OCI-LY7 (cell line): ENCODE results near the gene PRKD1. TPM values are rescaled to one million over a fixed set of nuclear protein-coding genes. Genes with fewer than 3 reads are reported as not detected.
A peak's percentile ranks its signal among the peaks of the same experiment; 100 is the strongest.
"Not testable (repeated sequence)": the region's sequence is repeated elsewhere in the genome, so short reads cannot be mapped to it uniquely, and the experiment has no call there.

Experiments used
- BruUV-seq: library from RNA; stranded (reverse); fragments of 400-500 nt; replicated peaks from 2 replicates; lab custom pipeline; 2021; lab: Mats Ljungman, UMichigan
- CTCF ChIA-PET: fragments of 300-600 bp; sonication (Branson Sonifier 250); formaldehyde crosslinking; loops from one replicate; lab custom pipeline; 2022; ENCODE audit warnings: antibody characterized with exemption; ENCODE audit not compliant: unreplicated experiment; lab: Charles Lee
- POLR2A ChIA-PET: fragments of 300-600 bp; sonication (Branson Sonifier 250); formaldehyde crosslinking; loops from one replicate; lab custom pipeline; 2022; ENCODE audit warnings: antibody characterized with exemption; lab: Charles Lee
- DNase-seq: peaks from one replicate; pipeline ENCODE4 v3.0.0-alpha.2; 2015; ENCODE audit warnings: low spot score
- H2AFZ ChIP-seq: fragments of 200-600 bp; sonication (generic), shearing (Covaris generic); 2 replicates; pipeline ENCODE4 v1.6.1; 2014; ENCODE audit warnings: mild to moderate bottlenecking, antibody characterized with exemption, low read length, moderate library complexity
- H3K27ac ChIP-seq: fragments of 200-600 bp; sonication (generic); 2 replicates; pipeline ENCODE4 v1.5.1; 2014; ENCODE audit warnings: mixed run types, low read depth, mild to moderate bottlenecking, moderate library complexity, low read length, inconsistent platforms; ENCODE audit not compliant: poor library complexity, severe bottlenecking
- H3K36me3 ChIP-seq: fragments of 200-600 bp; sonication (generic); 2 replicates; pipeline ENCODE4 v1.6.1; 2014; ENCODE audit warnings: mild to moderate bottlenecking, antibody characterized with exemption, low read length, moderate library complexity, mixed read lengths; ENCODE audit not compliant: insufficient read depth
- H3K4me1 ChIP-seq: fragments of 200-600 bp; sonication (generic); 2 replicates; pipeline ENCODE4 v1.5.1; 2014; ENCODE audit warnings: mild to moderate bottlenecking, low read length; ENCODE audit not compliant: insufficient read depth, poor library complexity, severe bottlenecking
- H3K4me2 ChIP-seq: fragments of 200-600 bp; sonication (generic); 2 replicates; pipeline ENCODE4 v1.6.1; 2014; ENCODE audit warnings: mild to moderate bottlenecking, low read length
- H3K4me3 ChIP-seq: fragments of 200-600 bp; sonication (generic); 2 replicates; pipeline ENCODE4 v1.5.1; 2014; ENCODE audit warnings: mild to moderate bottlenecking, low read depth, low read length; ENCODE audit not compliant: poor library complexity, severe bottlenecking
- H3K79me2 ChIP-seq: fragments of 200-600 bp; sonication (generic); 2 replicates; pipeline ENCODE4 v1.6.1; 2016; ENCODE audit warnings: low read depth, mild to moderate bottlenecking, low read length, moderate library complexity, mixed read lengths; ENCODE audit not compliant: insufficient read depth
- H3K9me2 ChIP-seq: fragments of 200-600 bp; sonication (generic); 2 replicates; pipeline ENCODE4 v1.6.1; 2016; ENCODE audit warnings: mild to moderate bottlenecking, low read length, mixed read lengths; ENCODE audit not compliant: insufficient read depth
- H3K9me3 ChIP-seq: fragments of 200-600 bp; sonication (generic); 2 replicates; pipeline ENCODE4 v1.6.1; 2014; ENCODE audit warnings: mild to moderate bottlenecking, mixed run types, low read length, mixed read lengths
- H4K20me1 ChIP-seq: fragments of 200-600 bp; sonication (generic); 2 replicates; pipeline ENCODE4 v1.6.1; 2014; ENCODE audit warnings: mild to moderate bottlenecking, antibody characterized with exemption, low read length, moderate library complexity, mixed read lengths; ENCODE audit not compliant: insufficient read depth
- CTCF ChIP-seq: fragments of 200-600 bp; sonication (generic); conservative IDR thresholded peaks from 2 replicates; pipeline ENCODE4 v1.5.1; 2014; ENCODE audit warnings: mild to moderate bottlenecking, antibody characterized with exemption, low read length, moderate library complexity, mixed read lengths
- EZH2phosphoT487 ChIP-seq: fragments of 200-600 bp; sonication (generic); IDR thresholded peaks from 2 replicates; pipeline ENCODE4 v1.6.1; 2018; ENCODE audit warnings: low read depth, borderline replicate concordance, mild to moderate bottlenecking, mixed run types, antibody characterized with exemption, low read length, moderate library complexity, mixed read lengths
- intact Hi-C: fragments of 100-400 bp; cut with micrococcal nuclease; formaldehyde crosslinking; loops from one replicate; pipeline ENCODE4 v1.10.0; 2022; ENCODE audit not compliant: unreplicated experiment
- total RNA-seq, 2 experiments: library from RNA; depleted of rRNA in 1 of 2; stranded (reverse); fragments of >200 nt in 1 of 2; shearing (Covaris generic) in 1 of 2; gene quantifications; 2 replicates each; pipeline ENCODE4 v1.2.3, GENCODE V29; 2014 to 2022

PRKD1 gene
- total RNA-seq, 2 experiments from 2014 or later: not detected

- H3K79me2 ChIP-seq, H3K4me2 ChIP-seq, H3K4me3 ChIP-seq, H3K9me3 ChIP-seq, H3K9me2 ChIP-seq, CTCF ChIA-PET, H3K36me3 ChIP-seq, BruUV-seq, H3K4me1 ChIP-seq, H3K27ac ChIP-seq, H4K20me1 ChIP-seq, H2AFZ ChIP-seq, intact Hi-C loops: not testable (repeated sequence)
- POLR2A ChIA-PET: interaction anchor here (0.6 kb wide), 1 partner anchor 8 kb away, joined by 4 read pairs; no protein-coding TSS in a partner anchor
- peak; percentile 1 for DNase-seq
Measured at GRCh38 chr14:29839691-29840090, 88.0 kb downstream of the PRKD1 start.

GRCh38 chr14:29838752-29839151 is 88.9 kb downstream of the PRKD1 start:
- DNase-seq: no peak
- no peak overlapping the region for H3K4me3 ChIP-seq
- ChIA-PET POLR2A (no interaction called here), CTCF (no interaction called here)
- no peak overlapping the region for H2AFZ ChIP-seq
- BruUV-seq: no TSS peak
- intact Hi-C loops: no loop called here
- no peak overlapping the region for H3K27ac ChIP-seq
- no peaks in the 10 kb centered on the region for H3K79me2 ChIP-seq
- H3K36me3 ChIP-seq: no peaks in the 10 kb centered on the region
- H3K9me3 ChIP-seq: no peaks in the 10 kb centered on the region; the same call in 1 of the 2 replicates
- H3K4me1 ChIP-seq: no peaks in the 10 kb centered on the region
- H3K9me2 ChIP-seq: no peaks in the 10 kb centered on the region
- no peaks in the 10 kb centered on the region for H4K20me1 ChIP-seq
- no peak for TF ChIP-seq EZH2phosphoT487
- TF ChIP-seq CTCF: no peak
- H3K4me2 ChIP-seq: no peak overlapping the region

GRCh38 chr14:29836395-29836794 is 91.3 kb downstream of the PRKD1 start:
- ChIA-PET POLR2A (no interaction called here), CTCF (no interaction called here)
- intact Hi-C loops: no loop called here
- H2AFZ ChIP-seq: no peak overlapping the region
- no peaks in the 10 kb centered on the region for H4K20me1 ChIP-seq
- H3K4me1 ChIP-seq: no peaks in the 10 kb centered on the region
- no peaks in the 10 kb centered on the region for H3K79me2 ChIP-seq
- H3K27ac ChIP-seq: no peak overlapping the region
- no peak overlapping the region for H3K4me2 ChIP-seq
- H3K4me3 ChIP-seq: no peak overlapping the region
- DNase-seq: no peak
- no peaks in the 10 kb centered on the region; the same call in 1 of the 2 replicates for H3K9me3 ChIP-seq
- no TSS peak for BruUV-seq
- H3K36me3 ChIP-seq: no peaks in the 10 kb centered on the region
- TF ChIP-seq CTCF (no peak), EZH2phosphoT487 (no peak)
- no peaks in the 10 kb centered on the region for H3K9me2 ChIP-seq
